HEK293T (cell line): ENCODE data around the gene EFR3B.

ENCODE experiments used
- CTCF ChIA-PET: fragments of 350-600 bp; formaldehyde crosslinking; extraction: SDS; loops from one replicate; lab custom pipeline; 2021; ENCODE audit warnings: antibody characterized with exemption, inconsistent platforms; lab: Yijun Ruan, JAX
- POLR2A ChIA-PET: fragments of 350-600 bp; formaldehyde crosslinking; extraction: SDS; loops from one replicate; lab custom pipeline; 2020; ENCODE audit warnings: antibody characterized with exemption, inconsistent platforms; lab: Yijun Ruan, JAX
- DNase-seq: peaks from one replicate; pipeline ENCODE4 v3.0.0; 2012; ENCODE audit warnings: mixed read lengths; ENCODE audit errors: extremely low spot score
- ARNT ChIP-seq: fragments of 450-650 bp; IDR thresholded peaks from 2 replicates; pipeline ENCODE4 v1.6.1; 2017; ENCODE audit warnings: mild to moderate bottlenecking
- BHLHE40 ChIP-seq: fragments of 450-650 bp; IDR thresholded peaks from 2 replicates; pipeline ENCODE4 v1.6.1; 2016; ENCODE audit warnings: mild to moderate bottlenecking, moderate library complexity, borderline replicate concordance
- CTBP1 ChIP-seq: fragments of 450-650 bp; IDR thresholded peaks from 2 replicates; pipeline ENCODE4 v1.6.1; 2016; ENCODE audit warnings: borderline replicate concordance
- ELF4 ChIP-seq: fragments of 450-650 bp; IDR thresholded peaks from 2 replicates; pipeline ENCODE4 v1.6.1; 2017; ENCODE audit warnings: antibody characterized with exemption
- FOXA1 ChIP-seq: fragments of 450-650 bp; IDR thresholded peaks from 2 replicates; pipeline ENCODE4 v1.6.1; 2016; ENCODE audit warnings: mild to moderate bottlenecking
- FOXK2 ChIP-seq: fragments of 450-650 bp; IDR thresholded peaks from 2 replicates; pipeline ENCODE4 v1.6.1; 2016; ENCODE audit warnings: mild to moderate bottlenecking
- FOXM1 ChIP-seq: fragments of 450-650 bp; IDR thresholded peaks from 2 replicates; pipeline ENCODE4 v1.6.1; 2017; ENCODE audit warnings: mild to moderate bottlenecking, borderline replicate concordance
- HDGF ChIP-seq: fragments of 450-650 bp; IDR thresholded peaks from 2 replicates; pipeline ENCODE4 v1.6.1; 2017; ENCODE audit warnings: antibody characterized with exemption, borderline replicate concordance
- L3MBTL2 ChIP-seq: fragments of 450-650 bp; conservative IDR thresholded peaks from 2 replicates; pipeline ENCODE4 v1.6.1; 2016; ENCODE audit warnings: mild to moderate bottlenecking
- LEF1 ChIP-seq: fragments of 450-650 bp; IDR thresholded peaks from 2 replicates; pipeline ENCODE4 v1.6.1; 2017; ENCODE audit warnings: mild to moderate bottlenecking, borderline replicate concordance
- NFRKB ChIP-seq: fragments of 450-650 bp; IDR thresholded peaks from 2 replicates; pipeline ENCODE4 v1.6.1; 2016; ENCODE audit warnings: mild to moderate bottlenecking, moderate library complexity
- SP1 ChIP-seq: fragments of 450-650 bp; IDR thresholded peaks from 2 replicates; pipeline ENCODE4 v1.6.1; 2017
- SUZ12 ChIP-seq: fragments of 450-650 bp; IDR thresholded peaks from 2 replicates; pipeline ENCODE4 v1.6.1; 2016; ENCODE audit warnings: mild to moderate bottlenecking
- TARDBP ChIP-seq: fragments of 450-650 bp; IDR thresholded peaks from 2 replicates; pipeline ENCODE4 v1.6.1; 2016
- ZNF384 ChIP-seq: fragments of 450-650 bp; IDR thresholded peaks from 2 replicates; pipeline ENCODE4 v1.6.1; 2016
- TF ChIP-seq, protein P1 (sequence below): fragments of 450-650 bp; IDR thresholded peaks from 2 replicates; pipeline ENCODE4 v1.6.1; 2016

The EFR3B gene

DNA sequence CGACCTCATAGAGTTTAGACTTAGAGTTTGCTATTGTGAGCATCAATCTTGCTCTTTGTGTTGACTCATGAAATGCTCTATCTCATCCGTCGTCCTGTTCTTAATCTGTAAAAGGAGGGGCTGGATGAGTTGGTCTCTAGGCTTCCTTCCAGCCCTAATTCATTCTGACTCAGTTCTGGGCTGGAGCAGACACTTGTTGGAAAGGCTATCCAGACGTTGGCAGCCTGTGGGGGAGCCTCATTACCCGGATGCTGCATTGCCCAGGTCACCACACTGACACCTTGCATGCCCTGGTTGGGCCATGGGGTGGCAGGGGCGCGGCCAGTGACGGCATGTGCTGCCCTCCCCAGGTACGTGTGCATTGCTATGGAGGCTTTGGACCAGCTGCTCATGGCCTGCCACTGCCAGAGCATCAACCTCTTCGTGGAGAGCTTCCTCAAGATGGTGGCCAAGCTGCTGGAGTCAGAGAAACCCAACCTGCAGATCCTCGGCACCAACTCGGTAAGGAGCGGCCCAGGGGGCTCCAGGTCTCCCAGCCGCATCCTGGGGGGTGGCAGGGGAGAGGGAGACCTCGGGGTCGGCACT lies 61.5 kb downstream of the EFR3B start:
- DNase-seq, result no peak
- ChIA-PET CTCF (no interaction called here), POLR2A (no interaction called here)
- TF ChIP-seq, protein P1, sequence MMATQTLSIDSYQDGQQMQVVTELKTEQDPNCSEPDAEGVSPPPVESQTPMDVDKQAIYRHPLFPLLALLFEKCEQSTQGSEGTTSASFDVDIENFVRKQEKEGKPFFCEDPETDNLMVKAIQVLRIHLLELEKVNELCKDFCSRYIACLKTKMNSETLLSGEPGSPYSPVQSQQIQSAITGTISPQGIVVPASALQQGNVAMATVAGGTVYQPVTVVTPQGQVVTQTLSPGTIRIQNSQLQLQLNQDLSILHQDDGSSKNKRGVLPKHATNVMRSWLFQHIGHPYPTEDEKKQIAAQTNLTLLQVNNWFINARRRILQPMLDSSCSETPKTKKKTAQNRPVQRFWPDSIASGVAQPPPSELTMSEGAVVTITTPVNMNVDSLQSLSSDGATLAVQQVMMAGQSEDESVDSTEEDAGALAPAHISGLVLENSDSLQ, result no peak
- TF ChIP-seq HDGF (no peak), FOXK2 (no peak), SUZ12 (no peak), ZNF384 (no peak), NFRKB (no peak), FOXA1 (no peak), FOXM1 (no peak), SP1 (no peak), ELF4 (no peak), TARDBP (no peak), LEF1 (no peak), L3MBTL2 (no peak), BHLHE40 (no peak), ARNT (no peak), CTBP1 (no peak)

GRCh38 chr2:25104736-25105135 lies 62.9 kb downstream of the EFR3B start:
- no peak for TF ChIP-seq FOXM1
- ChIA-PET POLR2A (no interaction called here), CTCF (interaction anchor here (0.6 kb wide), 1 partner anchor 172 kb away, joined by 3 read pairs; no protein-coding TSS in a partner anchor)
- no peak for DNase-seq

DNA sequence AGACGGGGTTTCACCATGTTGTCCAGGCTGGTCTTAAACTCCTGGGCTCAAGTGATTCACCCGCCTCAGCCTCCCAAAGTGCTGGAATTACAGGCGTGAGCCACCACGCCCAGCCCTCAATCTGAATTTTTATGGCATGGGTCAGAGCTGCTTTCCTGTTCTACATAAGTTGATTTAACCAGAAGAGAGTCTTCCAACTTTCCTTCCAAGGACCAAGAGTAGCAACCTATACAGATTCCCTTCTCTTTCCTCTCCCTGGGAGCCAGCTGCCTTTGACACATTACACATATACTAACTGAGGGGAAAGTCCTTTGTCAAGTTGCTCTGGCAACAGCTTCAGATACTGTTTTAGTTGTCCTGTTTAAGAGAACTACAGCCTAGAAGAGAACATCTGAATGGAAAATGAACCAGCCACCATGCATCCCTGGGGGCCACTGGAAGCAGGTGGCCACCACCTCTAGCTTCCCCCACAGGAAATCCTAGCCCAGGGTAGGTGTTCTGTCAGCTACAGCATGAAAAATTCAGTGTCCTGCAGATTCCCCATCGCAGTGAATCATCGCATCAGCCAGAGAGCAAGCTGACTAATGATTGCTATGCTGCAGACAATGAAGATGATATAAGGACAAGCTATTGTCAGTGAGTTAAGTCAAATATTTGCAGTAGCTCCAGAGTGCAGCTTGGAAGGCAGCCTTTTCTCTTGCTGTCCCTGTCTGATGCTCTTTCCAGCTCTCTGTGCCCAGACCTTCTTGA lies 63.6 kb downstream of the EFR3B start:
- TF ChIP-seq FOXA1 (no peak), HDGF (no peak), ARNT (no peak), ELF4 (no peak), LEF1 (no peak), FOXK2 (no peak), ZNF384 (no peak), BHLHE40 (no peak), TARDBP (no peak), SP1 (no peak), SUZ12 (no peak)
- TF ChIP-seq, protein P1, result no peak
- POLR2A ChIA-PET, result no interaction called here
- CTCF ChIA-PET, result no interaction called here
- DNase-seq, result no peak

DNA sequence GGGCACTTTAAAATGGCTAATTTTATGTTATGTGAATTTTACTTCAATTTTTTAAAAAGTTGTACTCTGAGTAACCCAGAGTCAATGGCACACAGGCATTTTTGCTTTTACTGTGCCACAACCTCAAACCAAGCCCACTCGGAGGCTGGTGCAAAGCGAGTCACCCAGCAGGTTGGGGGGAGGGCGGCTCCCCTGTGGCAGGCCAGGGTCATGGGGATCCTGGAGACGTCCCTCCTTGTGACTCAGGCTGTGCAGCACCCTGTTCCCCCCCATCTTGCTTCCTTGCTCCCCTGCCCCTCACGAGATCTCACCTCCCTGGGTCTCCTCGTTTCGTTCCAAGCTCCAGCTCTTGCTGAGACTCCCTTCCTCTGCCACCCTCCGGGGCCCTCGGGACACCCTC lies 67.9 kb downstream of the EFR3B start:
- TF ChIP-seq CTBP1 (no peak), HDGF (no peak), TARDBP (no peak), LEF1 (no peak), ZNF384 (no peak), FOXM1 (no peak), ELF4 (no peak), FOXA1 (no peak), SP1 (no peak), L3MBTL2 (no peak), FOXK2 (no peak), ARNT (no peak), SUZ12 (no peak), BHLHE40 (no peak), NFRKB (no peak)
- TF ChIP-seq, protein P1, result no peak
- no peak for DNase-seq
- POLR2A ChIA-PET, result no interaction called here
- CTCF ChIA-PET, result no interaction called here

GRCh38 chr2:25112113-25112512 lies 70.2 kb downstream of the EFR3B start:
- ChIA-PET POLR2A (no interaction called here), CTCF (no interaction called here)
- TF ChIP-seq FOXK2 (no peak), HDGF (no peak), NFRKB (no peak), L3MBTL2 (no peak), ARNT (no peak), TARDBP (no peak)
- DNase-seq, result no peak

DNA sequence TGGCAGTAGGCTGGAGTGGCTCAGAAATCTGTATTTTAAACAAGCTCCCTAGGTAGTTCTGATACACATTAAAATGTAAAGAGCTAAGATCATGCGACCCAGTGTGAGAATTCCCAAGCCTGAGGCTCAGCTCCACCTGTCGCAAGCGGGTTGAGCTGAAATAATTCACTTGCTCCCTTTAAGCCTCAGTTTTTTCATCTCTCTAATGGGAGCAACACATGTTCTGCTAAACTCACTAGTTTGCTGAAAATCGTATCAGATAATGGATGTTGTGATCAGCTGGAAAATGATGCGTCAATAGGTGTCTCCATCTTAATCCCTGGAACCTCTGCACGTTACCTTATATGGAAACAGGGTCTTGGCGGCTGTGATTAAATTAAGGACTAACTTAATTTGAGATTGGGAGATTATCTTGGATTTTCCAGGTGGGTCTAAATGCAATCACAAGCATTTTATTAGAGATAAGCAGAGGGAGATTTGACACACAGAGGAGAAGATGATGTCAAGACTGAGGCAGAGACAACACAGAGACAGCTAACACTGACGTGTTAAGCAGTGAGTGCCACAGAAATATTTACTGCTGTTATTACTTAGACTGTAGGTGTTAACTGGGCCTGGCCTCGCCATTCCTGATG lies 73.5 kb downstream of the EFR3B start:
- no peak for DNase-seq
- TF ChIP-seq ZNF384, result no peak
- POLR2A ChIA-PET, result no interaction called here
- CTCF ChIA-PET, result interaction anchor here (1.0 kb wide), 1 partner anchor 140 kb away, joined by 3 read pairs; no protein-coding TSS in a partner anchor
